Endothelial cell of umbilical vein (primary cell): Measurements from ENCODE around the gene KCNA3. TPM values are rescaled to one million over a fixed set of nuclear protein-coding genes. Genes with fewer than 3 reads are reported as not detected.

ENCODE experiments used
- BruUV-seq: library from RNA; stranded (reverse); fragments of 400-500 nt; replicated peaks from 2 replicates; lab custom pipeline; 2021; lab: Mats Ljungman, UMichigan
- CTCF ChIA-PET: fragments of 300-600, 350-600 bp; sonication (Branson Sonifier 250); formaldehyde crosslinking; loops from one replicate; lab custom pipeline; 2021; ENCODE audit warnings: antibody characterized with exemption, inconsistent platforms; lab: Charles Lee
- POLR2A ChIA-PET: fragments of 300-600, 350-600 bp; sonication (Branson Sonifier 250); formaldehyde crosslinking; loops from one replicate; lab custom pipeline; 2021; ENCODE audit warnings: antibody characterized with exemption, inconsistent platforms; lab: Charles Lee
- DNase-seq: peaks from one replicate; pipeline ENCODE4 v3.0.0-alpha.2; 2011; ENCODE audit warnings: low read depth, low spot score
- FAIRE-seq: peaks from 2 replicates; lab custom pipeline; 2011; peaks lifted over from hg19 to GRCh38; lab: Jason Lieb, UNC
- H2AFZ ChIP-seq: 2 replicates; pipeline ENCODE4 v1.6.0; 2012; ENCODE audit warnings: low read depth, low read length, control low read depth, inconsistent platforms
- H3K27ac ChIP-seq: 2 replicates; pipeline ENCODE4 v1.5.1; 2011; ENCODE audit warnings: low read depth, mild to moderate bottlenecking, control low read depth, low read length, moderate library complexity; ENCODE audit not compliant: insufficient read depth
- H3K27me3 ChIP-seq, 2 experiments: 2 replicates each; pipeline versions ENCODE4 v1.6.0 to v1.6.1; 2011; ENCODE audit warnings: low read length in 2 of 2, mixed read lengths in 1 of 2; ENCODE audit not compliant: control insufficient read depth in 2 of 2, insufficient read depth in 2 of 2
- H3K36me3 ChIP-seq, 2 experiments: 2 replicates in 1 of 2; 3 replicates in 1 of 2; pipeline ENCODE4 v1.5.1; 2011; ENCODE audit warnings: low read length in 2 of 2, mild to moderate bottlenecking in 1 of 2, moderate library complexity in 1 of 2; ENCODE audit not compliant: control insufficient read depth in 2 of 2, insufficient read depth in 2 of 2; ENCODE audit errors: extremely low read depth in 1 of 2
- H3K4me1 ChIP-seq: 3 replicates; pipeline ENCODE4 v1.5.1; 2011; ENCODE audit warnings: mild to moderate bottlenecking, low read length; ENCODE audit not compliant: control insufficient read depth, insufficient read depth; ENCODE audit errors: extremely low read depth
- H3K4me2 ChIP-seq: 2 replicates; pipeline ENCODE4 v1.6.1; 2011; ENCODE audit warnings: low read length, control low read depth, mixed read lengths; ENCODE audit not compliant: insufficient read depth
- H3K4me3 ChIP-seq, 3 experiments: fragments of 200-600 bp in 1 of 3; sonication (generic), shearing (Covaris generic) in 1 of 3; replicated peaks in 1 of 3; 2 replicates each; pipeline ENCODE4 v1.5.1; 2011 to 2016; ENCODE audit warnings: control low read depth in 3 of 3, low read length in 3 of 3, mild to moderate bottlenecking in 2 of 3, inconsistent platforms in 1 of 3, low read depth in 1 of 3, moderate library complexity in 1 of 3; ENCODE audit not compliant: insufficient read depth in 1 of 3
- H3K79me2 ChIP-seq: 2 replicates; pipeline ENCODE4 v1.6.0; 2012; ENCODE audit warnings: low read length, inconsistent platforms; ENCODE audit not compliant: control insufficient read depth, insufficient read depth
- H3K9ac ChIP-seq: replicated peaks from 2 replicates; pipeline ENCODE3; 2011; ENCODE audit warnings: low read length, control low read depth; ENCODE audit not compliant: insufficient read depth; ENCODE audit errors: extremely low read depth
- H3K9me1 ChIP-seq: replicated peaks from 3 replicates; pipeline ENCODE4 v1.6.0; 2011; ENCODE audit warnings: mild to moderate bottlenecking, low read length; ENCODE audit not compliant: control insufficient read depth, insufficient read depth; ENCODE audit errors: extremely low read depth
- H3K9me3 ChIP-seq: replicated peaks from 2 replicates; pipeline ENCODE4 v1.5.1; 2012; ENCODE audit warnings: low read length, inconsistent platforms; ENCODE audit not compliant: control insufficient read depth, insufficient read depth
- H4K20me1 ChIP-seq: replicated peaks from 2 replicates; pipeline ENCODE3; 2011; ENCODE audit warnings: mild to moderate bottlenecking, low read length; ENCODE audit not compliant: control insufficient read depth, insufficient read depth; ENCODE audit errors: extremely low read depth
- EZH2 ChIP-seq: IDR thresholded peaks from 2 replicates; pipeline ENCODE4 v1.6.1; 2012; ENCODE audit warnings: borderline replicate concordance, low read depth, mild to moderate bottlenecking, moderate library complexity, low read length, inconsistent platforms; ENCODE audit not compliant: severe bottlenecking
- FOS ChIP-seq: IDR thresholded peaks from 2 replicates; pipeline ENCODE4 v1.6.1; 2011; ENCODE audit warnings: mild to moderate bottlenecking, low read length, moderate library complexity, borderline replicate concordance; ENCODE audit not compliant: insufficient read depth
- GATA2 ChIP-seq: IDR thresholded peaks from 2 replicates; pipeline ENCODE4 v1.7.0; 2011; ENCODE audit warnings: low read depth, mild to moderate bottlenecking, moderate library complexity, mixed read lengths, low read length; ENCODE audit not compliant: insufficient read length, insufficient read depth
- JUN ChIP-seq: IDR thresholded peaks from 2 replicates; pipeline ENCODE4 v1.6.1; 2011; ENCODE audit warnings: borderline replicate concordance, low read depth; ENCODE audit not compliant: insufficient read length, insufficient read depth
- MYC ChIP-seq: IDR thresholded peaks from one replicate; pipeline ENCODE4 v1.6.1; 2011; ENCODE audit warnings: mild to moderate bottlenecking, low read depth, low read length
- POLR2A ChIP-seq: IDR thresholded peaks from 2 replicates; pipeline ENCODE4 v1.6.1; 2012; ENCODE audit warnings: low read depth, mild to moderate bottlenecking, control low read depth, low read length
- POLR2AphosphoS5 ChIP-seq: IDR thresholded peaks from 2 replicates; pipeline ENCODE4 v1.6.1; 2012; ENCODE audit warnings: low read depth, mild to moderate bottlenecking, control low read depth, low read length, moderate library complexity; ENCODE audit not compliant: insufficient read depth
- dilution Hi-C: fragments of 300-500 bp; cut with MboI; formaldehyde crosslinking; loops from one replicate; pipeline ENCODE4 v1.15.0; 2019; ENCODE audit warnings: low sequenced_read_pairs; ENCODE audit not compliant: extremely low pct_ligation_motif_present
- intact Hi-C: fragments of 100-400 bp; cut with micrococcal nuclease; formaldehyde crosslinking; loops from one replicate; pipeline ENCODE4 v1.10.0; 2022
- polyA plus RNA-seq, 4 experiments: library from polyadenylated mRNA; depleted of rRNA in 3 of 4; stranded (reverse) in 3 of 4; unstranded in 1 of 4; fragments of >200 nt; gene quantifications; 2 replicates each; pipeline versions ENCODE4 v1.2.1 to v1.2.3, GENCODE V29; 2011 to 2012; ENCODE audit warnings: missing spikeins in 1 of 4
- total RNA-seq: library from RNA; stranded (reverse); gene quantifications from 2 replicates; pipeline ENCODE4 v1.2.3, GENCODE V29; 2021
- TF ChIP-seq, protein P1 (sequence below), 2 donors: IDR thresholded peaks; 1 replicate in 1 of 2; 2 replicates in 1 of 2; pipeline ENCODE4 v1.5.1; 2011; ENCODE audit warnings: low read length in 2 of 2, mild to moderate bottlenecking in 2 of 2, moderate library complexity in 2 of 2, control low read depth in 1 of 2, inconsistent platforms in 1 of 2, low read depth in 1 of 2; ENCODE audit not compliant: insufficient read depth in 1 of 2; ENCODE audit errors: extremely low read depth in 1 of 2
- TF ChIP-seq, protein P2 (sequence below): IDR thresholded peaks from 2 replicates; pipeline ENCODE4 v1.6.1; 2011; ENCODE audit not compliant: insufficient read depth, insufficient read length

The KCNA3 gene
- total and polyA plus RNA-seq, 2 donors (not counting 3 experiments of a cell fraction or from before 2014, with no cell fraction given), result not detected

DNA sequence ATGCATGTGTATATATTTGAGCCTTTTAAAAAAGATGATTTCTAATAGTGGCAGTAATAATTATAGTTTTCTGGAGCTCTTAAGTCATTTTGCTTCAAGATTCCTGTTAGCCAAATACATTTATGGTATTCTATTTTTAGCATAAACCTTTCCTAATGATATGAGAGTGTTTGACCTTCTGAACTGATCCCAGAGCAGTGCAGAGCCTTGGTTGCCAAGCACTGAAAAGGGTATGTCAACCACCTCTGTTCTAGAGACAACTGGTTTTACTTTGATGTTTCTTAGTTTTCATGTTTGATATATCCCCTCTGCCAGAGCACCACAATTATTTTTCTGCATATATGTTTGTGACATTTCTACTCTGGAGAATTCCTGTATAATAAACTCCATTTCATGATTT lies 15.1 kb upstream of the KCNA3 start:
- Histone ChIP-seq H2AFZ (no peak overlapping the region), H3K4me3 (no peak overlapping the region), H3K4me2 (no peak overlapping the region), H3K9ac (no peak overlapping the region), H4K20me1 (no peaks in the 10 kb centered on the region), H3K4me1 (no peaks in the 10 kb centered on the region), H3K79me2 (no peaks in the 10 kb centered on the region), H3K9me3 (no peaks in the 10 kb centered on the region), H3K27me3 (no peaks in the 10 kb centered on the region), H3K36me3 (no peaks in the 10 kb centered on the region), H3K9me1 (no peaks in the 10 kb centered on the region), H3K27ac (no peak overlapping the region)
- CTCF ChIA-PET, result no interaction called here
- BruUV-seq, result no TSS peak
- intact Hi-C loops (no loop called here), dilution Hi-C loops (no loop called here)
- no peak for TF ChIP-seq FOS
- no peak for TF ChIP-seq JUN
- no peak for TF ChIP-seq MYC
- TF ChIP-seq, protein P1, sequence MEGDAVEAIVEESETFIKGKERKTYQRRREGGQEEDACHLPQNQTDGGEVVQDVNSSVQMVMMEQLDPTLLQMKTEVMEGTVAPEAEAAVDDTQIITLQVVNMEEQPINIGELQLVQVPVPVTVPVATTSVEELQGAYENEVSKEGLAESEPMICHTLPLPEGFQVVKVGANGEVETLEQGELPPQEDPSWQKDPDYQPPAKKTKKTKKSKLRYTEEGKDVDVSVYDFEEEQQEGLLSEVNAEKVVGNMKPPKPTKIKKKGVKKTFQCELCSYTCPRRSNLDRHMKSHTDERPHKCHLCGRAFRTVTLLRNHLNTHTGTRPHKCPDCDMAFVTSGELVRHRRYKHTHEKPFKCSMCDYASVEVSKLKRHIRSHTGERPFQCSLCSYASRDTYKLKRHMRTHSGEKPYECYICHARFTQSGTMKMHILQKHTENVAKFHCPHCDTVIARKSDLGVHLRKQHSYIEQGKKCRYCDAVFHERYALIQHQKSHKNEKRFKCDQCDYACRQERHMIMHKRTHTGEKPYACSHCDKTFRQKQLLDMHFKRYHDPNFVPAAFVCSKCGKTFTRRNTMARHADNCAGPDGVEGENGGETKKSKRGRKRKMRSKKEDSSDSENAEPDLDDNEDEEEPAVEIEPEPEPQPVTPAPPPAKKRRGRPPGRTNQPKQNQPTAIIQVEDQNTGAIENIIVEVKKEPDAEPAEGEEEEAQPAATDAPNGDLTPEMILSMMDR (IDR thresholded peaks at IDR 0.05; ENCODE audit: extremely low read depth in 1 of 2, insufficient read depth in 1 of 2, low read depth in 1 of 2, low read length in 2 of 2), result no peak
- TF ChIP-seq, protein P2, sequence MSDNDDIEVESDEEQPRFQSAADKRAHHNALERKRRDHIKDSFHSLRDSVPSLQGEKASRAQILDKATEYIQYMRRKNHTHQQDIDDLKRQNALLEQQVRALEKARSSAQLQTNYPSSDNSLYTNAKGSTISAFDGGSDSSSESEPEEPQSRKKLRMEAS, result no peak
- no peak for TF ChIP-seq GATA2
- no peak for TF ChIP-seq EZH2
- no peak for TF ChIP-seq POLR2AphosphoS5
- no peak for TF ChIP-seq POLR2A
- FAIRE-seq (no peak), DNase-seq (no peak)
- POLR2A ChIA-PET, result no interaction called here
